Renal cortex interstitium (tissue), 11 donors: ENCODE results near the gene NFS1. TPM values are rescaled to one million over a fixed set of nuclear protein-coding genes. Genes with fewer than 3 reads are reported as not detected.

Experiments
- DNase-seq, 11 donors: peaks; one replicate each; pipeline ENCODE4 v3.0.0-alpha.2; 2013; ENCODE audit warnings: low read depth in 9 of 11, low spot score in 4 of 11; ENCODE audit errors: extremely low read depth in 1 of 11
- polyA plus RNA-seq, 3 donors: library from polyadenylated mRNA; unstranded; fragments of 120-200 nt; gene quantifications; one replicate each; pipeline ENCODE4 v1.2.1, GENCODE V29; 2013; ENCODE audit not compliant: insufficient read length in 3 of 3

The NFS1 gene
- polyA plus RNA-seq, 3 donors: 26.2 to 30.2 (median 29.7) TPM

- no peak for DNase-seq
These were observed 38.8 kb downstream of the NFS1 start for GRCh38 chr20:35660122-35660937.

GRCh38 chr20:35657271-35657670, 41.9 kb downstream of the NFS1 start:
- no peak for DNase-seq

GRCh38 chr20:35654415-35654814, 44.7 kb downstream of the NFS1 start:
- DNase-seq: no peak

- DNase-seq: no peak
These were observed 45.3 kb downstream of the NFS1 start for GRCh38 chr20:35653893-35654292.

- no peak for DNase-seq
These were observed 45.8 kb downstream of the NFS1 start for GRCh38 chr20:35653430-35653734.

GRCh38 chr20:35652641-35653429, 46.3 kb downstream of the NFS1 start:
- DNase-seq: no peak

GRCh38 chr20:35651958-35652357, 47.2 kb downstream of the NFS1 start:
- DNase-seq: no peak

GRCh38 chr20:35650632-35651031, 48.5 kb downstream of the NFS1 start:
- DNase-seq: no peak

GRCh38 chr20:35648836-35649235, 50.3 kb downstream of the NFS1 start:
- DNase-seq: no peak

- no peak for DNase-seq
These were observed 54.3 kb downstream of the NFS1 start for GRCh38 chr20:35644806-35645205.

- no peak for DNase-seq
These were observed 56.1 kb downstream of the NFS1 start for GRCh38 chr20:35643045-35643444.

- no peak for DNase-seq
These were observed 57.4 kb downstream of the NFS1 start for GRCh38 chr20:35641743-35642142.

- no peak for DNase-seq
These were observed 58.4 kb downstream of the NFS1 start for GRCh38 chr20:35640724-35641123.

GRCh38 chr20:35638751-35639150, 60.4 kb downstream of the NFS1 start:
- DNase-seq: no peak

GRCh38 chr20:35637276-35637675, 61.9 kb downstream of the NFS1 start:
- no peak for DNase-seq

- no peak for DNase-seq
These were observed 63.1 kb downstream of the NFS1 start for GRCh38 chr20:35636095-35636494.

GRCh38 chr20:35635652-35636051, 63.5 kb downstream of the NFS1 start:
- DNase-seq: no peak

GRCh38 chr20:35632539-35633115, 66.5 kb downstream of the NFS1 start:
- no peak for DNase-seq

- DNase-seq: no peak
These were observed 68.5 kb downstream of the NFS1 start for GRCh38 chr20:35630636-35631035.

GRCh38 chr20:35629427-35630145, 69.6 kb downstream of the NFS1 start:
- DNase-seq: no peak
